Measurements from ENCODE around the gene PAPPA2.
A peak's percentile ranks its signal among the peaks of the same experiment; 100 is the strongest.

GRCh38 chr1:176745945-176746344, 283.0 kb downstream of the PAPPA2 start:
- TF ChIP-seq CTCF (IDR thresholded peaks at IDR 0.05; ENCODE audit: low read length) = peak; percentile 30
- TF ChIP-seq EZH2 (optimal IDR thresholded peaks at IDR 0.05; ENCODE audit: low read depth, low read length) = no peak

Measured in MM.1S (cell line).